GM18505 (cell line): ENCODE data around the gene C1orf53.
"Not testable (repeated sequence)": the region's sequence is repeated elsewhere in the genome, so short reads cannot be mapped to it uniquely, and the experiment has no call there.

Experiments
- ATAC-seq: cut with Tn5 transposase; IDR thresholded peaks from one replicate; pipeline ENCODE4 v1.9.1; 2021; ENCODE audit not compliant: unreplicated experiment
- POLR2A ChIP-seq: IDR thresholded peaks from 4 replicates; pipeline ENCODE4 v1.6.1; 2011; ENCODE audit warnings: borderline replicate concordance; ENCODE audit not compliant: insufficient read depth, insufficient read length; ENCODE audit errors: extremely low read depth

C1orf53 gene

GRCh38 chr1:197902454-197903195 is at the start of gene C1orf53:
Gene C1orf53 (plus strand): TSS chr1:197902630. CDS start chr1:197902650, 20 bp downstream.
- peak; percentile 98 for ATAC-seq
- peak; percentile 72 for TF ChIP-seq POLR2A

- ATAC-seq: not testable (repeated sequence)
Observed at GRCh38 chr1:197855751-197856150, 46.7 kb upstream of the C1orf53 start.

- TF ChIP-seq POLR2A: no peak
- no peak for ATAC-seq
Observed at GRCh38 chr1:197857477-197857876, 45.0 kb upstream of the C1orf53 start.

GRCh38 chr1:197859024-197859423 is 43.4 kb upstream of the C1orf53 start:
- no peak for TF ChIP-seq POLR2A
- ATAC-seq: no peak

GRCh38 chr1:197862221-197862620 is 40.2 kb upstream of the C1orf53 start:
- TF ChIP-seq POLR2A: no peak
- no peak for ATAC-seq

- ATAC-seq: no peak
- TF ChIP-seq POLR2A: no peak
Observed at GRCh38 chr1:197862671-197863070, 39.8 kb upstream of the C1orf53 start.

- TF ChIP-seq POLR2A: no peak
- ATAC-seq: no peak
Observed at GRCh38 chr1:197865809-197866208, 36.6 kb upstream of the C1orf53 start.

- ATAC-seq: peak; percentile 88
- TF ChIP-seq POLR2A: no peak
Observed at GRCh38 chr1:197868751-197869489, 33.5 kb upstream of the C1orf53 start.

- no peak for TF ChIP-seq POLR2A
Observed at GRCh38 chr1:197869490-197870077, 32.8 kb upstream of the C1orf53 start.

GRCh38 chr1:197876894-197877293 is 25.5 kb upstream of the C1orf53 start:
- TF ChIP-seq POLR2A: no peak
- no peak for ATAC-seq

More at GRCh38 chr1:197869490-197870077, 32.8 kb upstream of the C1orf53 start:
- ATAC-seq: no peak

- ATAC-seq: not testable (repeated sequence)
Observed at GRCh38 chr1:197880385-197880784, 22.0 kb upstream of the C1orf53 start.

- ATAC-seq: not testable (repeated sequence)
Observed at GRCh38 chr1:197882241-197882640, 20.2 kb upstream of the C1orf53 start.

- no peak for TF ChIP-seq POLR2A
- ATAC-seq: no peak
Observed at GRCh38 chr1:197884173-197884572, 18.3 kb upstream of the C1orf53 start.

- TF ChIP-seq POLR2A: no peak
- ATAC-seq: no peak
Observed at GRCh38 chr1:197890936-197891335, 11.5 kb upstream of the C1orf53 start.

GRCh38 chr1:197892684-197893083 is 9.7 kb upstream of the C1orf53 start:
- no peak for ATAC-seq
- no peak for TF ChIP-seq POLR2A

- no peak for ATAC-seq
- TF ChIP-seq POLR2A: no peak
Observed at GRCh38 chr1:197896301-197896700, 6.1 kb upstream of the C1orf53 start.
